ENCODE data around the gene POPDC2. TPM values are rescaled to one million over a fixed set of nuclear protein-coding genes. Genes with fewer than 3 reads are reported as not detected.
A peak's percentile ranks its signal among the peaks of the same experiment; 100 is the strongest.
"Not testable (repeated sequence)": the region's sequence is repeated elsewhere in the genome, so short reads cannot be mapped to it uniquely, and the experiment has no call there.

The POPDC2 gene
- total RNA-seq, 1 donor from 2014 or later: 2.1 TPM

GRCh38 chr3:119679874-119680273 is 19.5 kb upstream of the POPDC2 start:
- H3K4me1 Mint-ChIP-seq (ENCODE audit: low read depth, unreplicated experiment): peaks cover 11% of the 10 kb centered on the region
- no peak overlapping the region for H3K27ac Mint-ChIP-seq (ENCODE audit: unreplicated experiment)
- no peaks in the 10 kb centered on the region for H3K36me3 Mint-ChIP-seq (ENCODE audit: low read depth, unreplicated experiment)
- TF ChIP-seq CTCF (IDR thresholded peaks at IDR 0.05; ENCODE audit: insufficient read depth, low read depth, low read length): no peak
- no peak for TF ChIP-seq EZH2 (IDR thresholded peaks at IDR 0.05; ENCODE audit: insufficient read depth, low read length)
- no peaks in the 10 kb centered on the region for H3K36me3 ChIP-seq (ENCODE audit: insufficient read depth, low read length)
- H3K4me3 ChIP-seq (ENCODE audit: insufficient read depth, low read depth, low read length): no peak overlapping the region
- H3K4me2 ChIP-seq (ENCODE audit: low read length): no peak overlapping the region
- H3K4me1 ChIP-seq (ENCODE audit: insufficient read depth, low read length): peaks cover 7% of the 10 kb centered on the region
- peaks cover 3% of the 10 kb centered on the region for H3K27me3 ChIP-seq (ENCODE audit: insufficient read depth, low read length)
- H2AFZ ChIP-seq (ENCODE audit: low read depth, low read length): no peak overlapping the region
- H3K9ac ChIP-seq (ENCODE audit: low read length): no peak overlapping the region
- H3K9me3 Mint-ChIP-seq (ENCODE audit: unreplicated experiment): no peaks in the 10 kb centered on the region
- peaks cover 14% of the 10 kb centered on the region for H3K79me2 ChIP-seq (ENCODE audit: insufficient read depth, low read length)
- no peaks in the 10 kb centered on the region for H4K20me1 ChIP-seq (ENCODE audit: insufficient read depth, low read length)
- FAIRE-seq: no peak
- H3K27ac ChIP-seq (ENCODE audit: low read depth, low read length): no peak overlapping the region
- peaks cover 3% of the 10 kb centered on the region for H3K27me3 Mint-ChIP-seq (ENCODE audit: low read depth, unreplicated experiment)
- no peak overlapping the region for H3K4me3 Mint-ChIP-seq (ENCODE audit: unreplicated experiment)
- H3K9me3 ChIP-seq (ENCODE audit: insufficient read depth, low read depth, low read length): no peaks in the 10 kb centered on the region
- no peak for DNase-seq (ENCODE audit: low read depth)

- H3K27ac ChIP-seq (ENCODE audit: low read depth, low read length); H3K4me1 ChIP-seq (ENCODE audit: insufficient read depth, low read length); H3K36me3 ChIP-seq (ENCODE audit: insufficient read depth, low read length); H3K4me2 ChIP-seq (ENCODE audit: low read length); H3K27me3 ChIP-seq (ENCODE audit: insufficient read depth, low read length); H3K4me3 ChIP-seq (ENCODE audit: insufficient read depth, low read depth, low read length); H3K4me3 Mint-ChIP-seq (ENCODE audit: unreplicated experiment); H3K9ac ChIP-seq (ENCODE audit: low read length); H3K36me3 Mint-ChIP-seq (ENCODE audit: low read depth, unreplicated experiment); H3K9me3 ChIP-seq (ENCODE audit: insufficient read depth, low read depth, low read length); H3K27ac Mint-ChIP-seq (ENCODE audit: unreplicated experiment); H3K9me3 Mint-ChIP-seq (ENCODE audit: unreplicated experiment); FAIRE-seq; DNase-seq (ENCODE audit: low read depth); H2AFZ ChIP-seq (ENCODE audit: low read depth, low read length); H3K27me3 Mint-ChIP-seq (ENCODE audit: low read depth, unreplicated experiment); H4K20me1 ChIP-seq (ENCODE audit: insufficient read depth, low read length): not testable (repeated sequence)
- H3K4me1 Mint-ChIP-seq (ENCODE audit: low read depth, unreplicated experiment): peaks cover 11% of the 10 kb centered on the region
- peaks cover 14% of the 10 kb centered on the region for H3K79me2 ChIP-seq (ENCODE audit: insufficient read depth, low read length)
Measured at GRCh38 chr3:119678209-119678608, 17.8 kb upstream of the POPDC2 start.

GRCh38 chr3:119677641-119677934 is 17.2 kb upstream of the POPDC2 start:
- TF ChIP-seq EZH2 (IDR thresholded peaks at IDR 0.05; ENCODE audit: insufficient read depth, low read length): no peak
- TF ChIP-seq CTCF (IDR thresholded peaks at IDR 0.05; ENCODE audit: insufficient read depth, low read depth, low read length): no peak
- Histone ChIP-seq H3K4me3 (ENCODE audit: insufficient read depth, low read depth, low read length) (peak overlapping the region; percentile 95), H3K79me2 (ENCODE audit: insufficient read depth, low read length) (peaks cover 14% of the 10 kb centered on the region), H2AFZ (ENCODE audit: low read depth, low read length) (peak overlapping the region; percentile 97), H3K4me2 (ENCODE audit: low read length) (peak overlapping the region; percentile 96), H3K4me1 (ENCODE audit: insufficient read depth, low read length) (peaks cover 7% of the 10 kb centered on the region), H4K20me1 (ENCODE audit: insufficient read depth, low read length) (no peaks in the 10 kb centered on the region), H3K36me3 (ENCODE audit: insufficient read depth, low read length) (peaks cover 6% of the 10 kb centered on the region), H3K9me3 (ENCODE audit: insufficient read depth, low read depth, low read length) (no peaks in the 10 kb centered on the region), H3K9ac (ENCODE audit: low read length) (peak overlapping the region; percentile 82), H3K27me3 (ENCODE audit: insufficient read depth, low read length) (no peaks in the 10 kb centered on the region), H3K27ac (ENCODE audit: low read depth, low read length) (peak overlapping the region; percentile 59)
- Mint-ChIP-seq H3K4me3 (ENCODE audit: unreplicated experiment) (peak overlapping the region; percentile 96), H3K27ac (ENCODE audit: unreplicated experiment) (peak overlapping the region; percentile 27), H3K27me3 (ENCODE audit: low read depth, unreplicated experiment) (no peaks in the 10 kb centered on the region), H3K36me3 (ENCODE audit: low read depth, unreplicated experiment) (peaks cover 3% of the 10 kb centered on the region), H3K9me3 (ENCODE audit: unreplicated experiment) (no peaks in the 10 kb centered on the region), H3K4me1 (ENCODE audit: low read depth, unreplicated experiment) (peaks cover 11% of the 10 kb centered on the region)
- FAIRE-seq: no peak
- no peak for DNase-seq (ENCODE audit: low read depth)

Data from astrocyte (in vitro differentiated cells and primary cell).